Limb (tissue), 2 donors: Measurements from ENCODE around the gene RPL18.

Source experiments
- DNase-seq, 2 donors: peaks; one replicate each; pipeline ENCODE4 v3.0.0-alpha.2; 2016; ENCODE audit errors: extremely low spot score in 2 of 2

RPL18 gene

DNA sequence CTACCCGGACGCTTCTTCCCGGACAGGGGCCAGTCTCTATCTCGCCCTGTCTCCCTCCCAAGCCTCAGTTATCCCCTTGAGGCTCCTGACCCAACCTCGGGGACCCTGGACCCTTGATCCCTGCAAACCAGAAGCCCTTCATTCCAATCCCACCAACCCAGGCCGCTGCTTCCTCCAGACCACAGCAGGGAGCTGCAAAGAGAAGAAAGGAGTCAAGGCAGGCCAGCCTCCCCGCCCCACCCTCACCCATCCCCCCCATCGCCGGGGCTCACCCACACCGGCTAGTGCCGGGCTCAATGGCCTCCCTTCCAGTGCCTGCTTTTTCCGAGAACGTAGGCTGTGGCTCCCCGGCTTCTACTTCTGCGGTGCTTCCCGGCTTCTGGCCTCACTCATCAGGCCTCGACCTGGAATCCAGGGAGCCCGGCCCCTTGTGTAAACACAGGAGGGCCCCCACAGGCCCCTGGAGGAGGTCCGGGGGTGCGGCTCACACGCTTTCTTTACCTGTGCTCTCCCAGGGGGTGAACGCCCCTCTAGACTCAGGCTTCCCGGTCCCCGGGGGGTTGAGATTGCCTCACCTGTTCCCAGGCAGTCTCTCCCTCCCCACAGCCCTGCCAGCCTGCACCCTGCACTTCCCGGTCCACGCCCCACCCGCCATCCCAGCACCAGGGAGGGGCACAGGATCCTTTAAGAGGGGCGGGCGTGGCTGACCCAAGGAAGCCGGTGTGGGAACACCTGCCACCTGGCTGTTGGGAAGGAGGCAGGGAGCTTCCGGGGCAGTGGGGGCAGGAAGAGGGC, 4.3 kb downstream of the RPL18 start, which contains the start of gene FAM83E:
TSS of gene FAM83E (minus strand) at position 641 of the 795 bp plus-strand sequence. CDS start 1,704 bp downstream, outside the sequence.
- DNase-seq: peak in 1 of 2 donors; percentile 49

DNA sequence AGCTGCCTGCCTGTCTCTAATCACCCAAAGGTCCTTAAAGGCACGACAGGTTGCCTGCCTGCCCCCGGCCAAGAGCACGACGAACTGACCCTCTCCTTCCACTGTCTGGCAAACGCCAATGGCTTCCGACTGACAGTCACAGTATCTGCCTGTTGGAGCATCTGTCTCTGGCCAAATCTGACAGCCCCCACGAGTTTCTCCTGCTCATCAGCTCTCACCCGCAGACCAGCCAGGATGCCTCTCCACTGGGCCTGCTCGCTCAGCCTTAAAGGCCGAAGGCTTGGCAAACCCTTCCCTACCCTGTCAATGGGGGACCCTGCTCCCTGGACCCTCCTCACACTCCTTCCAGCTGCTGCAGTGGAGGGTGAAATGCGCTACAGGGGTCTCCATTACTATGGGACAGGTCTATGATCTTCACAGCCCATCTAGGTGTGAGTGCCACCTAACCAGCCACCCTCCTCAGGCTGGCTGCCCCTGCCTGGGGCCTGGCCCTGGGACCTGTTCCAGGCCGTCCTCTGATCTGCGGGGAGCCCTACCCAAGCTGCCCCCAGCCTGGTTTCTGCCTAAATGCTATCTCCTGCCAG, 5.0 kb downstream of the RPL18 start:
- DNase-seq: no peak

DNA sequence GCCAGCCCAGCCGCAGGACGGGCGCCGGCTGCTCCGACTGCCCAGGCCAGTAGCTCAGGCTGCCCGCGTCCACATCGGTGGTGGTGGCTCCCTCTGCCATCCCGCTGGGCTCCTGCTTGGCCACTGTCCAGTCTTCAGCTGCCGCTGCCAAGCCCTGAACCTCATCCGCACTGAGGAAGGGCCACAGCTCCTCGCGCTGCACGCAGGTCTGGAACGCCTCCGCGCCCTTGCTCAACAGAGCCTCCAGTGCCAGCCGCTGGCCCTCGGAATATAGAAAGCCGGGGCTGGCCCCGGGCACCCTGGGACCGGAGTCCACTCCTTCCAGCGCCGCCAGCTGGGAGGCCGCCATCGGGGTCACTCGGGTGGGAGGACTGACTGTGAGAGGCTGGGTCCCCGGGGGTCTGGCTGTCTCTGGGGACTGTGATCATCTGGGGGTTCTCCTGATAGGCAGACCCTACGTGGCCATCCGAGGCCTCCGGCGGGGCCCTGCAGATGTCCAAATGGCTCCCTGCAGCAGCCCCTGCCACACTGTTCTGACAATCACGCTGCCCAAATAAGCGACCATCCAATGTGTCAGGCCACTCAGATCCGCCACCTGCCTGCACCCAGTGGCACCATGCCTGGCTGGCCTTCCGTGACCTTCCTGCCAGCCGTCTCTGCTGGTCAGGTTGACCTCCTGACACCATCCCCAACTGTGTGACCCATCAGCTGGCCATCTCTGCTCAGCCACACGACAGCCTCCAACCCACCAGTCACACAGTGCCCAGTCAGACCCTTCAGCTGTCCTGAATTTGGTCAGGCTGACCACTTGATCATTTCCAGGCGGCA, 5.7 kb downstream of the RPL18 start:
- peak in 1 of 2 donors; percentile 40 for DNase-seq

- no peak for DNase-seq
These were observed 7.1 kb downstream of the RPL18 start for GRCh38 chr19:48611872-48612271.

- DNase-seq: no peak
These were observed 9.3 kb downstream of the RPL18 start for GRCh38 chr19:48609571-48610108.

DNA sequence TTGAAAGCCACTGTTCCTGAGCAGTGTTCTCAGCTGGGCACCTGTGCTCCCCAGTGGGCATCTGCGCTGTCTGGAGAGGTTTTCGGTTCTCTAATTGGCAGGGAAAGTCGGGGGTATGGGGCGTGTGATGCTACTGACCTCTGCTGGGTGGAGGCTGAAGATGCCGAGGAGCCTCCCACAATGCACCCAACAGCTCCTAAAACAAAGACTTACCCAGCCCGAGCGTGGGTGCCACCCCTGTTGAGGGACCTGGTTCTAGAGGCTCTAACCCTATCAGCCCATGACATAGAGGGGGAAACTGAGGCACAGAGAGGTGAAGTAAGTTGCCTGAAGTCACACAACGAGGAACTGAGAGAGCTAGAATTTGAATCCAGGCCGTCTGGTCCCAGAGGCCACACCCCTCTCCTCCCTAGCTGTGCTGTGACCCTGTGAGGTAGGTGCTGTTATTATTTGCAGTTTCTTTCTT, 10.1 kb downstream of the RPL18 start:
- no peak for DNase-seq

GRCh38 chr19:48607359-48607755, 11.6 kb downstream of the RPL18 start:
- no peak for DNase-seq

DNA sequence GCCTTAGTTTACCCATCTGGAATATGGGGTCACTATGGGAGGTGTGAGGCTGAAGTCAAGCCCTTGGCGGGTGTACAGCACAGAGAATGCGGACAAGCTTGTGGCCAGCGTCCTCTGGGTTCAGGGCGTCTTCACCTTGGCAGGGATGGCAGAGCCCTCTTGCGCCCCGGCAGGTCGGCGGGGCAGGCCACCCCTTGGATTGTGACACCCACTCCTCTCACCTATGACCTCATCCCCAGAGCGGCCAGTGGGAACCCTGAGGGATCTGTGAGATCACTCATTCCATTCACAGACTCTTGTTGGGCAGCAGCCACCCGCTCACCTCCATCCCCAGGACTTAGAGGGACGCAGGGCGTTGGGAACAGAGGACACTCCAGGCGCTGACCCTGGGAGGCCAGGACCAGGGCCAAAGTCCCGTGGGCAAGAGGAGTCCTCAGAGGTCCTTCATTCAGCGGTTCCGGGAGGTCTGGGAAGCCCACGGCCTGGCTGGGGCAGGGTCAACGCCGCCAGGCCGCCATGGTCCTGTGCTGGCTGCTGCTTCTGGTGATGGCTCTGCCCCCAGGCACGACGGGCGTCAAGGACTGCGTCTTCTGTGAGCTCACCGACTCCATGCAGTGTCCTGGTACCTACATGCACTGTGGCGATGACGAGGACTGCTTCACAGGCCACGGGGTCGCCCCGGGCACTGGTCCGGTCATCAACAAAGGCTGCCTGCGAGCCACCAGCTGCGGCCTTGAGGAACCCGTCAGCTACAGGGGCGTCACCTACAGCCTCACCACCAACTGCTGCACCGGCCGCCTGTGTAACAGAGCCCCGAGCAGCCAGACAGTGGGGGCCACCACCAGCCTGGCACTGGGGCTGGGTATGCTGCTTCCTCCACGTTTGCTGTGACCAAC, 12.3 kb downstream of the RPL18 start, which contains the start of gene SPACA4:
TSS of gene SPACA4 (plus strand) at position 280 of the 896 bp plus-strand sequence. CDS start at position 517, 237 bp downstream.
- no peak for DNase-seq

DNA sequence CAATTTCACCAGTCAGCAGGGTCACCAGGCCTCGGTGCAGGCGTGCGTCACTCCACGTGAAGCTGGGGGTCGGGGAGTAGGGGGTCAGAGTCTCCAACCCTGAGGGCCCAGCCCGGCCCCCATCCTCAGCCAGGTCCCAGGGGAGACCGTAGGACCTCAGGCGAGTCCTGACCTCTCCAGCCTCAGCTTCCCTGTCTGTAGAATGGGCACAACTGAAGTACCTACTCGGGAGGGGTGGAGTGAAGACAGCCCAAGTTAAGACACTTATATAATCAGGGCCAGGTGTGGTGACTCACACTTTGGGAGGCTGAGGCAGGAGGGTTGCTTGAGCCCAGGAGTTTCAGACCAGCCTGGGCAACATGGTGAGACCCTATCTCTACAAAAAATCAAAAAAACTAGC, 15.1 kb downstream of the RPL18 start:
- DNase-seq: no peak

DNA sequence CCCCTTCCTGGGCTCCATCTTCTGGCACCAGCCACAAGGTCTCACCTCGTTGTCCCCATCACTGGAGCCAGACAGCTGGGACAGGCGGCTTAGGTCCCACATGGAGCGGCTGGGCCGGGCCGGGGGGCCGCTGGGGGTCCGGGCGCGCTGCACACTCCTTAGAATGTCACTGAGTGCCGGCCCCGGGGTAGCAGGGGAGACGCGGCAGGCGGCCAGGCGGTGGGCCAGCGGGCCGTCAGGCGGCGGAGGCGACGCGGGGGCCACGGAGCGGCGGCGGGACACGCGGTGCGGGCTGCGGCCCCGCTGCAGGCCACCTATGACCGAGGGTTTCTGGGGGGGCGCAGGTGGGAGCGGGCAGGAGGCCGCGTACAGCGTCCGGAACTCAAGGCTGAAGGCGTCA, 15.5 kb downstream of the RPL18 start:
- no peak for DNase-seq

GRCh38 chr19:48603001-48603400, 16.0 kb downstream of the RPL18 start:
- DNase-seq: no peak

GRCh38 chr19:48600679-48601417, 18.1 kb downstream of the RPL18 start:
- no peak for DNase-seq

DNA sequence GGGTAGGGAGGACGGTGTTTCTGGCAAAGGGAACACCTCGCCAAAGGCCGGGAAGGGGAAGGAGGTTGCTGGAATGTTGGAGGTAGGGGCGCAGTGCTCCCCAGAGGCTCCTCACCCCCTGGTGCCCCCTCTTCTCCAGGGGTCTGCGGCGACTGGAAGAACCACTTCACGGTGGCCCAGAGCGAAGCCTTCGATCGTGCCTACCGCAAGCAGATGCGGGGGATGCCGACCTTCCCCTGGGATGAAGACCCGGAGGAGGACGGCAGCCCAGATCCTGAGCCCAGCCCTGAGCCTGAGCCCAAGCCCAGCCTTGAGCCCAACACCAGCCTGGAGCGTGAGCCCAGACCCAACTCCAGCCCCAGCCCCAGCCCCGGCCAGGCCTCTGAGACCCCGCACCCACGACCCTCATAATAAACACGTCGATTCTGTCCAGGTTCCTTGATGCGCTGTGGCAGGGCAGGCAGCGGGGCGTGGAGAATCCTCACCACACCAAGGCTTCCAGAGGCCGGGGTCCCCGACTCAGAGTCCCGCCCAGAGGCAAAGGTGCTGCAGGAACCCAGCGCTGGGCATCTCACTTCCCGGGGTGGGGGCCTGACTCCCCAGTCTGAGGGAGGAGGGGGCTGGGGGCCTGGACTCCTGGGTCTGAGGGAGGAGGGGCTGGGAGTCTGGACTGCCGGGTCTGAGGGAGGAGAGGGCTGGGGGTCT, 19.8 kb downstream of the RPL18 start:
- DNase-seq: no peak

DNA sequence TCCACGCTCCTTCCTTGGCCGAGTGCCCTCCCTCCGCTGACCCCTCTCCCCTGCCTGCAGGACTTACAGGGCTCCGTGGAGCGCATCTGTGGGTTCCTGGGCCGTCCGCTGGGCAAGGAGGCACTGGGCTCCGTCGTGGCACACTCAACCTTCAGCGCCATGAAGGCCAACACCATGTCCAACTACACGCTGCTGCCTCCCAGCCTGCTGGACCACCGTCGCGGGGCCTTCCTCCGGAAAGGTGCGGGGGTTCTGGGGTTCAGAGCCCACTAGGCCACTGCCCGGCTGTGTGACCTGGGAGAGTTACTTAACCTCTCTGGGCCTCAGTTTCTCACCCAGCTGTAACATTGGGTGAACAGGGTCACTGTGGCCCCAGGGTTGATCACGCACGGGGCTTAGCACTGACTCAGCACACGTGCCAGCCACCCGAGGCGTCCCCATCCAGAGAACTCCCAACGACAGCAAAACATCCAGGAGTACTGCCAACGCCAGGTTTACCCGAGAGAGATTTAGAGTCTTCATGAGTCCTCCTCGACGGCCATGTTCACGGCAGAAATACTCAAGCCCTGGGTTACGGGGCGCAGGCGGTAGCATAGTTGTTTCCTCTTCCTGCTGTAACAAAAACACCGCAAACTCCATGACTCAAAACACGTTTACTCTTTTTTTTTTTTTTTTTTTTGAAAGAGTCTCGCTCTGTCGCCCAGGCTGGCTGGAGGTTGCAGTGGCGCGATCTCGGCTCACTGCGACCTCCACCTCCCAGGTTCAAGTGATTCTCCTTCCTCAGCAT, 22.1 kb downstream of the RPL18 start:
- no peak for DNase-seq

DNA sequence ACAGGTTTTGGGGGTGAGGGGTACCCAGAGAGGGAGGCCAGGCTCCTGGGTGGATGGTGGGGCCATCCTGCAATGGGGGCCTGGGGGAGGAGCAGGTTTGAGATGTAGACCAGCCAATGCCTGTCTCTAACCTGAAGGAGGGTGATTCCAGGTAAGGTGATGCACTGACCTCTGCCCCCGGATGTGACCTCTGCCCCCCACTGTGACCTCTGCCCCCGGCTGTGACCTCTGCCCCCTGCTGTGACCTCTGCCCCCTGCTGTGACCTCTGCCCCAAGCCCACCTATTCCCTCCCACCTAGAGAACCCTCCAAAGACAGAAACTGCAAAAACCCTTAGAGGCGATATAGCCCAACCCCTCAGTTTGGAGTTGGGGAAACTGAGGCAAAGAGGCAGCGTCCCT, 22.7 kb downstream of the RPL18 start:
- no peak for DNase-seq

DNA sequence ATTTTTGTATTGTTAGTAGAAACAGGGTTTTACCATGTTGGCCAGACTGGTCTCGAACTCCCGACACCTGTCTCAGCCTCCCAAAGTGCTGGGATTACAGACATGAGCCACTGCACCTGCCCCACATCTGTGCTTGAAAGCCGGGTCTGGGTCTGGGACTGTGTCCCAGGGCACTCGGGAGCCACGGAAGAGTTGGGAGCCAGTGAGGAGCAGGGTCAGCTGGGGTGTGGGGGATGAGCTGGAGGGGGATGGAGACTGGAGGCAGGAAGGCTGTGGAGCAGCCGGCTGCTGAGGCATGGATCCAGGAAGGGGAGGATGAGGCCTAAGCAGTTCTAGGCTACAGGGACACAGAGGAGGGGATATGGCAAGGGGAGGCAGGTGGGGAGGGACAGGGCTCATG, 23.1 kb downstream of the RPL18 start:
- no peak for DNase-seq

- no peak for DNase-seq
These were observed 23.8 kb downstream of the RPL18 start for GRCh38 chr19:48595171-48595570.

DNA sequence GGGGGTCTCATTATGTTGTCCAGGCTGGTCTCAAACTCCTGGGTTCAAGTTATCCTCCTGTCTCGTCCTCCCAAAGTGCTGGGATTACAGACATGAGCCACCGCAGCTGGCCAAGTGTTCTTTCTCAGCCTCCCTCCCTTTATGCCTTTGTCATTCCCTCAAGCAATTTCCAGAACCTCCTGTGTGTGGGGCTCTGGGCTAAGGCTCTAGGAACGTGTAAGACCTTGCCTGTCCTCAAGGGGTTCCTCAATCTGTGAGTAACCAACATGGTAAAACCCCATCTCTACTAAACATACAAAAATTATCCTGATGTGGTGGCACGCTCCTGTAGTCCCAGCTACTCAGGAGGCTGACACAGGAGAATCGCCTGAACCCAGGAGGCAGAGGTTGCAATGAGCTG, 28.0 kb downstream of the RPL18 start:
- DNase-seq: no peak
